Fibroblast of lung (primary cell): Measurements from ENCODE around the gene RPS27.

Experiments used
- CTCF ChIP-seq, 2 donors: IDR thresholded peaks in 1 of 2; conservative IDR thresholded peaks in 1 of 2; 1 replicate in 1 of 2; 2 replicates in 1 of 2; pipeline ENCODE4 v1.5.1; 2011 to 2012; ENCODE audit warnings: low read length in 2 of 2, control low read depth in 1 of 2, inconsistent platforms in 1 of 2, low read depth in 1 of 2, mild to moderate bottlenecking in 1 of 2
- EZH2 ChIP-seq: IDR thresholded peaks from 2 replicates; pipeline ENCODE4 v1.5.1; 2012; ENCODE audit warnings: low read length, control low read depth, mild to moderate bottlenecking; ENCODE audit errors: missing control alignments

GRCh38 chr1:153960206-153960605 lies 30.4 kb upstream of the RPS27 start:
- TF ChIP-seq EZH2: no peak
- no peak for TF ChIP-seq CTCF (conservative IDR thresholded peaks at IDR 0.05 in 1 of 2, IDR thresholded peaks at IDR 0.05 in 1 of 2; ENCODE audit: low read depth in 1 of 2, low read length in 2 of 2)
